GM18951 (cell line): Measurements from ENCODE around the gene CADM1.

Experiments used
- POLR2A ChIP-seq: IDR thresholded peaks from 4 replicates; pipeline ENCODE4 v1.6.1; 2011; ENCODE audit warnings: mild to moderate bottlenecking; ENCODE audit not compliant: insufficient read length, insufficient read depth; ENCODE audit errors: extremely low read depth
- in situ Hi-C: fragments of 300-500 bp; cut with MboI; formaldehyde crosslinking; loops from one replicate; pipeline ENCODE4 v1.12.0; 2022; ENCODE audit warnings: low sequenced_read_pairs, mixed read lengths, inconsistent platforms; ENCODE audit not compliant: unreplicated experiment

The CADM1 gene

GRCh38 chr11:115303929-115304531 lies 200.2 kb downstream of the CADM1 start:
- in situ Hi-C loops: no loop called here
- TF ChIP-seq POLR2A: no peak

- in situ Hi-C loops: no loop called here
Measured at GRCh38 chr11:115302946-115303703, 201.1 kb downstream of the CADM1 start.

GRCh38 chr11:115300660-115301428 lies 203.4 kb downstream of the CADM1 start:
- in situ Hi-C loops: no loop called here
- TF ChIP-seq POLR2A: no peak

More at GRCh38 chr11:115302946-115303703, 201.1 kb downstream of the CADM1 start:
- no peak for TF ChIP-seq POLR2A

GRCh38 chr11:115298300-115299012 lies 205.8 kb downstream of the CADM1 start:
- in situ Hi-C loops: no loop called here
- no peak for TF ChIP-seq POLR2A

- in situ Hi-C loops: no loop called here
- no peak for TF ChIP-seq POLR2A
Measured at GRCh38 chr11:115297330-115297729, 206.9 kb downstream of the CADM1 start.

GRCh38 chr11:115291325-115291724 lies 212.9 kb downstream of the CADM1 start:
- TF ChIP-seq POLR2A: no peak
- in situ Hi-C loops: no loop called here

- no peak for TF ChIP-seq POLR2A
- in situ Hi-C loops: no loop called here
Measured at GRCh38 chr11:115290893-115291292, 213.3 kb downstream of the CADM1 start.

- TF ChIP-seq POLR2A: no peak
- in situ Hi-C loops: no loop called here
Measured at GRCh38 chr11:115290479-115290878, 213.7 kb downstream of the CADM1 start.

- in situ Hi-C loops: no loop called here
- TF ChIP-seq POLR2A: no peak
Measured at GRCh38 chr11:115287266-115287665, 216.9 kb downstream of the CADM1 start.

GRCh38 chr11:115286614-115287013 lies 217.6 kb downstream of the CADM1 start:
- in situ Hi-C loops: no loop called here

GRCh38 chr11:115284773-115285172 lies 219.4 kb downstream of the CADM1 start:
- no peak for TF ChIP-seq POLR2A
- in situ Hi-C loops: no loop called here

More at GRCh38 chr11:115286614-115287013, 217.6 kb downstream of the CADM1 start:
- no peak for TF ChIP-seq POLR2A

- in situ Hi-C loops: no loop called here
Measured at GRCh38 chr11:115282923-115283322, 221.3 kb downstream of the CADM1 start.

GRCh38 chr11:115280775-115281174 lies 223.4 kb downstream of the CADM1 start:
- TF ChIP-seq POLR2A: no peak
- in situ Hi-C loops: no loop called here

More at GRCh38 chr11:115282923-115283322, 221.3 kb downstream of the CADM1 start:
- no peak for TF ChIP-seq POLR2A
